ENCODE results near the gene C6orf15. TPM values are rescaled to one million over a fixed set of nuclear protein-coding genes. Genes with fewer than 3 reads are reported as not detected.

C6orf15 gene
- total RNA-seq, 4 donors from 2014 or later, result not detected

GRCh38 chr6:31081872-31082271 is 30.5 kb downstream of the C6orf15 start:
- intact Hi-C loops (cut with DNase I), result loop anchor here (5.0 kb wide), 1 partner anchor 255 kb away; no protein-coding TSS in a partner anchor
- TF ChIP-seq CTCF (IDR thresholded peaks at IDR 0.05) (no peak), EP300 (IDR thresholded peaks at IDR 0.05) (no peak), POLR2AphosphoS5 (IDR thresholded peaks at IDR 0.05) (no peak), POLR2A (IDR thresholded peaks at IDR 0.05; ENCODE audit: low read depth) (no peak)
- H3K27me3 ChIP-seq, result peaks cover 0 to 6% (median 0%) of the 10 kb centered on the region in 4 donors

GRCh38 chr6:31079656-31080261 is 32.6 kb downstream of the C6orf15 start:
- whole genome bisulfite sequencing, result 22% methylated on average over 19 of the region's 22 CpGs
- Histone ChIP-seq H3K4me1 (peaks cover 3 to 9% (median 6%) of the 10 kb centered on the region in 4 donors), H3K36me3 (no peaks in the 10 kb centered on the region), H3K27me3 (peaks cover 0 to 6% (median 0%) of the 10 kb centered on the region in 4 donors), H3K4me3 (peak overlapping the region in 3 of 4 donors; percentile 20 to 46 (median 23)), H3K9me3 (no peaks in the 10 kb centered on the region), H3K27ac (replicated peaks in 1 of 4) (no peak overlapping the region)
- intact Hi-C loops (cut with DNase I), result loop anchor here (2.0 to 5.0 kb wide), 2 partner anchors 161 to 252 kb away; no protein-coding TSS in a partner anchor
- TF ChIP-seq CTCF (IDR thresholded peaks at IDR 0.05), result peak; percentile 68 to 91 (median 70)
- no peak for TF ChIP-seq EP300 (IDR thresholded peaks at IDR 0.05)
- no peak for TF ChIP-seq POLR2A (IDR thresholded peaks at IDR 0.05; ENCODE audit: low read depth)
- DNase-seq (ENCODE audit: extremely low spot score), result no peak

More at GRCh38 chr6:31081872-31082271, 30.5 kb downstream of the C6orf15 start:
- Histone ChIP-seq H3K4me1 (peaks cover 3 to 11% (median 8%) of the 10 kb centered on the region in 4 donors), H3K36me3 (no peaks in the 10 kb centered on the region), H3K27ac (replicated peaks in 1 of 4) (no peak overlapping the region), H3K4me3 (no peak overlapping the region), H3K9me3 (no peaks in the 10 kb centered on the region)
- no peak for DNase-seq (ENCODE audit: extremely low spot score)
- WGBS, result 86% methylated on average over 6 of the region's 6 CpGs

DNA sequence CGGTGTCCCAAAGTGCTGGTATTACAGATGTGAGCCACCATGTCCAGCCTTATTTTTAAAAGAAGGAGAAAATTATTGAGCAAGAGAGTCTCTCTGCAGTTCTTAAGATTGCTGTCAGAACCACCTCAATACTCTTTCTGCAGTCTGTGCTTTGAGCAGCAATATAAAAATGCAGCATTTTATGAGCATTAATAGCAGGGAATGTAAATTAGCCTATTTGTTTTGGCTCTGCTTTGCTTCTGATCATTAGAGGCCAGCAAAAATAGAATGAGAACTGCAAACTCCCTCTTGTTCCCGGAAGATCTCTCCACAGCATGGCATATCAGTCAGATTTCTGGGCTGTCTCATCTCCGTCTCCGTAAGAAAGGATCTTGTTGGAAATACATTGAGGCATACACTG is 35.8 kb downstream of the C6orf15 start:
- intact Hi-C loops (cut with DNase I), result no loop called here
- H3K27me3 ChIP-seq, result peaks cover 0 to 6% (median 0%) of the 10 kb centered on the region in 4 donors
- H3K36me3 ChIP-seq, result no peaks in the 10 kb centered on the region
- 87% methylated on average over 4 of the region's 4 CpGs for WGBS
- H3K9me3 ChIP-seq, result no peaks in the 10 kb centered on the region
- no peak for TF ChIP-seq CTCF (IDR thresholded peaks at IDR 0.05)
- TF ChIP-seq EP300 (IDR thresholded peaks at IDR 0.05), result no peak
- no peak for TF ChIP-seq POLR2AphosphoS5 (IDR thresholded peaks at IDR 0.05)
- no peak for TF ChIP-seq POLR2A (IDR thresholded peaks at IDR 0.05; ENCODE audit: low read depth)
- DNase-seq (ENCODE audit: extremely low spot score), result no peak
- no peak overlapping the region for H3K4me3 ChIP-seq
- no peak overlapping the region for H3K27ac ChIP-seq (replicated peaks in 1 of 4)
- peaks cover 9 to 28% (median 24%) of the 10 kb centered on the region in 4 donors for H3K4me1 ChIP-seq

DNA sequence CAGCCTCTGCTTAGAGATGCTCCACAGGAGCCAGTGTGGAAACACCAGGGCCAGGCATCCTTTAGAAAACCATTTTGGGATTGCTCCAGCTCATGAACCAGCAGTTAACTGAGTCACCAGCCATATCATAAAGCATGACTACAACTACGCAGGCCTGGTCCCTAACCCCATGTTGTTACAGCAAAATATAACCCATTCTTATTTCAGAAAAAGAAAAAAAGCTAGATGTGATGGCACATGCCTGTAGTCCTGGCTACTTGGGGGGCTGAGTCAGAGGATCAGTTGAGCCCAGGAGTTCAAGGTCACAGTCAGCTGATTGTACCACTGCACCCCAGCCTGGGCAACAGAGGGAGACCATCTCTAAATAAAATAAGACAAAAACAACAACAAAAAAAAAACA is 36.8 kb downstream of the C6orf15 start:
- intact Hi-C loops (cut with DNase I), result no loop called here
- peaks cover 9 to 28% (median 24%) of the 10 kb centered on the region in 4 donors for H3K4me1 ChIP-seq
- DNase-seq (ENCODE audit: extremely low spot score), result no peak
- H3K27me3 ChIP-seq, result peaks cover 0 to 1% (median 0%) of the 10 kb centered on the region in 4 donors
- 94% methylated on average over 1 of the region's 1 CpG for WGBS
- H3K4me3 ChIP-seq, result no peak overlapping the region
- H3K9me3 ChIP-seq, result no peaks in the 10 kb centered on the region
- H3K36me3 ChIP-seq, result no peaks in the 10 kb centered on the region
- TF ChIP-seq CTCF (IDR thresholded peaks at IDR 0.05) (no peak), POLR2A (IDR thresholded peaks at IDR 0.05; ENCODE audit: low read depth) (no peak), POLR2AphosphoS5 (IDR thresholded peaks at IDR 0.05) (no peak), EP300 (IDR thresholded peaks at IDR 0.05) (no peak)
- H3K27ac ChIP-seq (replicated peaks in 1 of 4), result no peak overlapping the region
